Measurements from ENCODE around the gene RXRB.

GRCh38 chr6:33206864-33207551 is 6.5 kb upstream of the RXRB start:
- TF ChIP-seq CTCF (IDR thresholded peaks at IDR 0.05; ENCODE audit: extremely low read depth in 1 of 2, insufficient read depth in 1 of 2, low read depth in 1 of 2, low read length in 2 of 2), result no peak
- no peak for TF ChIP-seq EZH2 (IDR thresholded peaks at IDR 0.05; ENCODE audit: borderline replicate concordance, low read depth, low read length, severe bottlenecking)
